ENCODE results near the gene MBNL3.
"Not testable (repeated sequence)": the region's sequence is repeated elsewhere in the genome, so short reads cannot be mapped to it uniquely, and the experiment has no call there.

MBNL3 gene

DNA sequence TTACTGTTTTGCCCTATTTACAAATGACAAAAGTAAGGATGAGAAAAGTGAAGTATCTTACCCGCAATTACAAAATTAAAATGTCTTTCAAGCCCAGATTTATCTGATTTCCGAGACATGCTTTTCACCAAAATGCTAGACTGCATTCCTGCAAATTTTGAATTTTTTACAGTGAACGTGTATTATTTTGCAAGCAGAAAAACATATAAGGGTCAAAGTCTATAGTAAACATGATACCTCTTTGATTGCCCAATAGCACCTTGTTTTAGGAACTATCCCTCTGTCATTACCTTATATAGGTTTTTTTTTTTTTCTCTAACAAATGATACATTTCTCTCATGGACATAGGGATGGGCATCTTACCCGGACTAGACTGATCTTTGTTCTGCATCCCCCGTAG lies 135.4 kb downstream of the MBNL3 start:
- DNase-seq (ENCODE audit: low read depth in 2 of 2) = no peak
- no peak overlapping the region for H3K4me3 ChIP-seq (replicated peaks in 1 of 2; ENCODE audit: low read depth in 2 of 2, low read length in 2 of 2)
- TF ChIP-seq, protein P1, sequence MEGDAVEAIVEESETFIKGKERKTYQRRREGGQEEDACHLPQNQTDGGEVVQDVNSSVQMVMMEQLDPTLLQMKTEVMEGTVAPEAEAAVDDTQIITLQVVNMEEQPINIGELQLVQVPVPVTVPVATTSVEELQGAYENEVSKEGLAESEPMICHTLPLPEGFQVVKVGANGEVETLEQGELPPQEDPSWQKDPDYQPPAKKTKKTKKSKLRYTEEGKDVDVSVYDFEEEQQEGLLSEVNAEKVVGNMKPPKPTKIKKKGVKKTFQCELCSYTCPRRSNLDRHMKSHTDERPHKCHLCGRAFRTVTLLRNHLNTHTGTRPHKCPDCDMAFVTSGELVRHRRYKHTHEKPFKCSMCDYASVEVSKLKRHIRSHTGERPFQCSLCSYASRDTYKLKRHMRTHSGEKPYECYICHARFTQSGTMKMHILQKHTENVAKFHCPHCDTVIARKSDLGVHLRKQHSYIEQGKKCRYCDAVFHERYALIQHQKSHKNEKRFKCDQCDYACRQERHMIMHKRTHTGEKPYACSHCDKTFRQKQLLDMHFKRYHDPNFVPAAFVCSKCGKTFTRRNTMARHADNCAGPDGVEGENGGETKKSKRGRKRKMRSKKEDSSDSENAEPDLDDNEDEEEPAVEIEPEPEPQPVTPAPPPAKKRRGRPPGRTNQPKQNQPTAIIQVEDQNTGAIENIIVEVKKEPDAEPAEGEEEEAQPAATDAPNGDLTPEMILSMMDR (IDR thresholded peaks at IDR 0.05; ENCODE audit: low read depth, low read length) = no peak

DNA sequence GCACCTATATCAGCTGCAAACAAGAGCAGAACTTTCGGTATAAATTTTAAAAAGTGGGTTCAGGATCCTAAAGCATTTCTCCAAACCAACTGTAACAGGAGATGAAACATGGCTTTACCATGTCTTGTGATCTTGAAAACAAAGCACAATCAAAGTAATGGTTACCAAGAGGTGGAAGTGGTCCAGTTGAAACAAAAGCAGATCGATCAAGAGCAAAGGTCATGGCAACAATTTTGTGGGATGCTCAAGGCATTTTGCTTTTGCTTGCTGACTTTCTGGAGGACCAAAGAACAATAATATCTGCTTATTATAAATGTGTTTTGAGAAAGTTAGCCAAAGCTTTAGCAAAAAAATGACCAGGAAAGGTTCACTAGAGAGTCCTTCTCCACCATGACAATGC lies 152.7 kb downstream of the MBNL3 start:
- H3K4me3 ChIP-seq (replicated peaks in 1 of 2; ENCODE audit: low read depth in 2 of 2, low read length in 2 of 2) = no peak overlapping the region
- no peak for DNase-seq (ENCODE audit: low read depth in 2 of 2)
- TF ChIP-seq, protein P1 (IDR thresholded peaks at IDR 0.05; ENCODE audit: low read depth, low read length) = no peak

DNA sequence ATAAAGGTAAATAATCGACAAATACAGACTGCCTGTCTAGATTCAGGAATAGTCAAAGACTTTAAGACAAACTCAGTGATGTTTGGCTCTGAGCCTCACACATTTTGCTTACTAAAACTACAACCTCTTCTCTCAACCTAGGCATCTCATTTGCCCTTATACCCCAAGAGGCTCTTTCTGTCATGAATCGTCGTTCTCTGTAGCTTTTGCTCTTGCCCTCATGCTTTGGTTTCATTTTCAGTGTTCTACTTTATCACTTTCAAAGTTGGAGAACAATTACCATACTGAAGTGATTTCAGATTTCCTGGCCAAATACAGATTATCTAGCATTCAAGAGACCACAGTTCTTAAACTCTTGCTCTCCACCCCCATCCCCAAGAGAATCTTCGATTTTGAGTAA lies 155.5 kb downstream of the MBNL3 start:
- DNase-seq (ENCODE audit: low read depth in 2 of 2) = no peak
- TF ChIP-seq, protein P1 (IDR thresholded peaks at IDR 0.05; ENCODE audit: low read depth, low read length) = no peak
- H3K4me3 ChIP-seq (replicated peaks in 1 of 2; ENCODE audit: low read depth in 2 of 2, low read length in 2 of 2) = no peak overlapping the region

DNA sequence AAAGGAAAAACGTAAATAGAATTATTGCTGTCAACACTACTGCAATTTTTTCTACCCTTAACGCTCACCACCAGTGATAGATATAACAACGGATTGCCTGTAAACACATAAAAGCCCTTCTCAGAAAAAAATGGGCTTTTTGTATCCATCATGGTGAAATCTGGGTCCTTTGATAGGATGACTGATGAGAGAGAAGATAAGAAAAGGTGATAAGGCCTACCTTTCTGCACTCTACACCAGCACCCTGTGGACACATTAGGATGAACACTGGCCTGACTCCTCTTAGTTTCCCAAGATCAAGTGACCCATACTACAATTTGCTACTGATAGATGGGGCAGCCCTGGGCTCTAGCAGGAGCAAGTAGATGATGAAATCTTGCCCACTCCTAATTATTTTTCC lies 157.3 kb downstream of the MBNL3 start:
- TF ChIP-seq, protein P1 (IDR thresholded peaks at IDR 0.05; ENCODE audit: low read depth, low read length) = no peak
- H3K4me3 ChIP-seq (replicated peaks in 1 of 2; ENCODE audit: low read depth in 2 of 2, low read length in 2 of 2) = no peak overlapping the region
- DNase-seq (ENCODE audit: low read depth in 2 of 2) = no peak

DNA sequence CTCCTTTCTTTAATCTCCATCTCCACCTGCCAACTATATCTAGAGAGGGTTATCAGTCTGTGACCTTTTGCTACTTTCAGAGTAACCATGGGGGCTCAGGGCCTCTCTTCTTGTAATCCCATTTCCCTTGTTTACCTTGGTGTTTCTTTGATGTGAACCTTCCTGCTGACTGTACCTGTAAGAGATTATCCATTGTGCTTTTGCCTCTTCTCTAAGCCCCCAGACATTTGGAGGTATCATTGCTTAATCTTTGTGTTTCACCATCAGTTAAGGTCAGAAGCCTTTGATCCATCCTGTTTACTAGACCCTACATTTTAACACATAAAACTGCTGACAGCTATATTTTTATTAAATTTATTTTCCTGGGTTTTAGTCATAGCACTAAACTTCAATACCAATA lies 157.8 kb downstream of the MBNL3 start:
- no peak for DNase-seq (ENCODE audit: low read depth in 2 of 2)
- no peak overlapping the region for H3K4me3 ChIP-seq (replicated peaks in 1 of 2; ENCODE audit: low read depth in 2 of 2, low read length in 2 of 2)
- TF ChIP-seq, protein P1 (IDR thresholded peaks at IDR 0.05; ENCODE audit: low read depth, low read length) = no peak

DNA sequence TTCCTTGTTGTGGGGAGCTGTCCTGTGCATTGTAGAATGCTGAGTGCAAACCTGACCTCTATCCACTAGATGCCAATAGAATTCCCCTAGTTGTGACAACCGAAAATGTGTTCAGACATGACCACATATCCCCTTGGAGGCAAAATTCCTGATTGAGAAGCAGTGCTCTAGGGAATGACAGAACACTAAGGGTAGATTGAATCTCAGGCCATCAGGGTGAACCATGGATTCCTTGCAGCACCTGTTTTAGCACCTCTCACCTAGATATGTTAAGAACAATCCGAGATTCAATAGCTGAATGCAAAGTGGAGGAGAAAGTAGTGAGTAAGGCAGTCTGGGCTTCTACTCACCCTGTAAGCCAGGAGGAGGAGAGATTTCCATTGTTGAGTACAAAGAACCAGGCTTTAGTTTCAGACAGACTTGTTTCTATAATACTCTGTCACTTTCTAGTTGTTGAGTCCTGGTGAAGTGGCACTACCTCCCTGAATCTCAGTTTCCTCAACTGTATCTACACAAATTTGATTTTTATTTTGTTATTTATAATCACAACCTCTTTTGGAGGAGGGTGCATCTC lies 158.6 kb downstream of the MBNL3 start:
- no peak overlapping the region for H3K4me3 ChIP-seq (replicated peaks in 1 of 2; ENCODE audit: low read depth in 2 of 2, low read length in 2 of 2)
- TF ChIP-seq, protein P1 (IDR thresholded peaks at IDR 0.05; ENCODE audit: low read depth, low read length) = no peak
- no peak for DNase-seq (ENCODE audit: low read depth in 2 of 2)

DNA sequence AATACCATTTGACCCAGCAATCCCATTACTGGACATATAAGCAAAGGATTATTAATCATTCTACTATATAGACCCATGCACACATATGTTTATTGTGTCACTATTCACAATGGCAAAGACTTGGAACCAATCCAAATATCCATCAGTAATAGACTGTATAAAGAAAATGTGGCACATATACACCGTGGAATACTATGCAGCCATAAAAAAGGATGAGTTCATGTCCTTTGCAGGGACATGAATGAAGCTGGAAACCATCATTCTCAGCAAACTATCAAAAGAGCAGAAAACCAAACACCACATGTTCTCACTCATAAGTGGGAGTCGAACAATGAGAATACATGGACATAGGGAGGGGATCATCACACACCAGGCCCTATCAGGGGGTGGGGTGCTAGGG lies 161.9 kb downstream of the MBNL3 start:
- DNase-seq (ENCODE audit: low read depth in 2 of 2); H3K4me3 ChIP-seq (replicated peaks in 1 of 2; ENCODE audit: low read depth in 2 of 2, low read length in 2 of 2): not testable (repeated sequence)
